NCI-H1105 (cell line): ENCODE results near the gene CAMSAP1.

Experiments used
- DNase-seq: peaks from one replicate; lab custom pipeline; 2025; lab: John Stamatoyannopoulos, UW

CAMSAP1 gene

DNA sequence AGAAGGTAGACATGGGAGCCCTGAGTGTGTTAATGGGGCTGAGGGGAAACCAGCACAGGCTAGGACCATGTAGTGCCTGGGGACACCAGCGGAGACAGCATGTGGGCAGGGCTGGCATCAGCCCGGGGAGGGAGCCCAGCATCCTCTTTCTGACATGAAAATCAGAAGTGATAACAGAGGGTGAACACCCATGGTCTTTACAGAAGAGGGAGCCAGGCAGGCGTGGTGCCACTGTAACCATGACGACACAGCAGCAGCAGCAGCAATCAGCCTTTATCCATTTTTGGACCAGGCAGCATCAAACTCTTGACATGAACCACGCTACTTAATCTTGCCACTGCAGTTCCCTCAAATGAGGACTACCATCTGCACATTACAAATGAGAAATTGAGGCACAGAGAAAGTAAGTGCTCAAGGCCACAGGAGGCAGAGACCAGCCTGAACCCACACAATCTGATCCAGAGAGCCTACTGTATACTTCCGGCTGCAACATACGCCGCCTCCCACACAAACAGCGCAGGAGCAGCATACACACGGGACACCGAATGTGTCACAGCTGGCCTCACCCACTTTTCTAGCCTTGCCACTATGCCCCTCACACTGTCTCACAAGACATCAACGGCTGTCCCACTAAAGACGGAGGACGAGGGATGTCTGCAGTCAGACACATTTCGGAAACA is 23.8 kb downstream of the CAMSAP1 start:
- DNase-seq: no peak

DNA sequence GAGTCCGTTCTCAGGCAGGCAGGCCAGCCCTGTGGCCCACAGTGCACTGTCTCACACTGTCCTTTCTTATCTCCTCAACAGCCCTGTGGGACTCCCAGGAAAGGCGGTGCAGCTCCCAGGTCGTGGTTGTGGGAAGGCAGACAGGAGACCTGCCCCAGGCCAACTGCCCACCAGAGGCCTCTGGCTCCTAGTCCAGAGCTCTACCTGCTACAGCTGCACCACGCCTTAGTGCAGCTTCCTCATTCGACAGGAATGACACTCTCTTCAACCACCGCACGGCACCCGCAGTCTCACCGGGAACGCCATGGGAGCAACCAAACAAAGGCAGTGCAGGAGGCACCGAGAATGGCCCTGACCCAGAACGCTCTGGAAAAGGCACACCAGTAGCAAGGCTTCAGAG is 25.3 kb downstream of the CAMSAP1 start:
- no peak for DNase-seq

DNA sequence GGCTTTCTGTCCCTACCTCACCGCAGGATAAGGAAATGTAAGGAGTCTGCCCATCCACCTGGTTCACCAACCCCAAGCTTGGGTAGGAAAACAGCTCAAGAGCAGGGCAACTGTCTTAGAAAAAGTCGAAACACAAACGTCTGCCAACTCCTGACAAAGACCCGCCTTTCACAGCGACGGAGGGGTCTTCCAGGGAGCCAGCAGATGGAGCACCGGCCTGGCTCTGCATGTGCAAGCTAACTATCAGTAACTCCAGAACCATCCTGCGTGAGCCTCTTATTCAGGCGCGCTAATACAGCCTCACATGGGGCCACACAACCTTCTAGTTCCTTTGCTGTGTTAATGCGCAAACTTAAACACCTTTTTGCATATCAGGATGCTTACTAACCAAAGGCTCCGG is 26.9 kb downstream of the CAMSAP1 start:
- no peak for DNase-seq

DNA sequence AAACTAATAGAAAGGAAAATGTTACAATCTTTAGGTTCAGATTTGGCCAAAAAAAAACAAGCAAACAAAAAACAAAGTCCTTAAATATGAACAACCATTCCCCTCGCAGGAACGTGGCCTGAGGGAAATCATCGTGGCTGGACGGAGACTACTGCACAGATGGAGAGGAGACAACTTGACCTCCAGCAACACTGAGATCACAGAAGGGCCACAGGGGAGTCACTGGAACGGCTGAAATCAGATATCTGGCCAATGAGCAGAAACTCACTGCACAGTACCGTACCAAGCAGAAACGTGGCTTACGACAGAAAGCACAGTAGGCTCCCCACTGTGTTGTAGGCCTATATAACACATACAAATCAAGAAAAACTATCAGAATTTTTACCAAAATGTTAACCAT is 27.7 kb downstream of the CAMSAP1 start:
- DNase-seq: no peak

DNA sequence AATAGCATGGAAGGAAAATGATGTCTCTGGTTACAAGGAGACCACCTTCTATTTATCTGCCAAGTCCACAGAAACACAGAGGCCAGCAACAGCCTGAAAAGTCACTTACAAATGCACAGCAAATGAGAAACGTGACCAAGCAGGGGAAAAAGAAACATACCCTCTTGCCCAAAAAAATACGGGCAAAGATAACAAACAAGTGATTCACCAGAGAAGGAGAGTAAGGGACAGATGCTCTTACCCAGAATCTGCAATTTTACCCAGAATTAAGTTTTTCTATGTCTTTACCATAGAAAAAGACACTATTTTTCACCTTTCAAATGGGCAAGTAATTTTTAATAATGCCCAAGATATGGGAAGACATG is 28.1 kb downstream of the CAMSAP1 start:
- DNase-seq: no peak

DNA sequence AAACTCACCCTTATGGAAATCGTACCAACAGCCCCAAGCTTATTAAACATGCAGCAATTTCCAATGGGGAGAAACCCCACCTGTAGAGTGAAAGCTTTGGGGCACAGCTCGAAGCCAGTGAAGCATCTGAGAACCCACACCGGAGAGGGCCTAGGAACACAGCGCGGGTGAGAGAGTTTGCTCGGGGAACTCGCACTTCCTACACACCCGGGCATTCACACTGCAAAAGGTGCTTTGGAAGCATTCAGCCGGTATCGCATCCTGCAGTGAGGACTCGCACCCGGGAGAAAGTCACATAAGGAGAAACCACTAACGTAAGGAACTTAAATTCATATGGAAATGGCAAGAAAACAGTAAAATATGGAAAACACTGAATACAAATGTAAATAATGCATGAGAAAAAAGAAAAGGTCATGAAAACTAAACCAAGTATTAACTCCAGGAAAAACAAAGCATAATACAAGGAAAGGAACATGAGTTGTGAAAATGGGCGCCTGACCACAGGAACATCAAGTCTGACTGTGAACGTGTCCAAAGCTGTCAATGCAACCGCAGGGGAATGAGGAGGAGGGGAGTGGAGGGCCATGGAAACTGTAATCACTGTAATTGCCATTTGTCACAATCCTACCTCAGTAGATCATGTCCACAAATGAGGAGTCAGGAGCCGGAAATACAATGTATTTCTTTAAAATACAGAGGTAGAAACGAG is 28.7 kb downstream of the CAMSAP1 start:
- no peak for DNase-seq

DNA sequence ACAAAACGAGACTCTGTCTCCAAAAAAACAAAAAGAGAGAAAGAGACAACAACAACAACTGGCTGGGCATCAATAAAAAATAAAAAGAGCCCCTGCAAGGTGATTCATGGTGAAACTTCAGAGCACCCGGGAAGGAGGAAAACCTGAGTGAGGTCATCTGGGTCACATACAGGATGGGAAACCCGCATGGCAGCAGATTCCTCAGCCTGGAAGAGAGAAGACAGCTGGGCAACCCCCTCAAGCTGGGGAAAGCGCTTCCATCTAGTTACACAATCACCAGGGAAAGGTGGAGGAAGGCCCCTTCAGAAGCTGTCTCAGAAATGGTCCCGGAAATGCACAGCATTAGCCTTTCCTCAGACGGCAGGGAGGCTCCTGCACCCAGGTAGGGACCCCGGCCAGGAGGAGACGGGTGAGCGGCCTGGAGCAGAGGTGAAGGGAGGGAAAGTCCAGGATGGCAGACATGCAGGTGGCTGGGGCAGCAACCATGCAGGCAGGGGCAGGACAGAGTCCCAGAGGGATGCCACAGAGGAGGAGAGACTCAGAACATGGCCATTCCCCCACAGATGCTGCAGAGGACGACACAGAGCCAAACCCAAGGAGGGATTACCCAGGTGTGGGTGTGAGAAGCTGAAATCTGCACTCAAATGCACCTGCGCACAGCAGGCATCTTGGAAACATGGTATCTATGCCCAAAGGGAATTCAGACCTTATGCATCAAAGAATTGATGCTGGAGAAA is 29.4 kb downstream of the CAMSAP1 start:
- no peak for DNase-seq

DNA sequence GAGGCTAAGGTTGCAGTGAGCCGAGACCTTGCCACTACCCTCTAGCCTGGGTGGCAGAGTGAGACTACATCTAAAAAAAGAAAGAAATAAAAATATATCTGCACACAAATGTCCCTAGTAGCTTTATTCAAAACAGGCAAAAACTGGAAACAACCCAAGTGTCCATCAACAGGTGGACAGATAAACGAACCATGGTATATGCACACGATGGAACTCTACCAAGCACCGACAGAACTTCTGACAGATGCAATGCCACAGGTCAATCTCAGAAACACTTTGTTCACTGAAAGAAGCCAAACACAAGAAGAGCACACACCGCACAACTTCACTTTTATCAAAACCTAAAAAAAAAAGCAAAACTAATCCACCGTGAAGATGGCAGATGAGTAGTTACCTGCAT is 30.4 kb downstream of the CAMSAP1 start:
- no peak for DNase-seq

DNA sequence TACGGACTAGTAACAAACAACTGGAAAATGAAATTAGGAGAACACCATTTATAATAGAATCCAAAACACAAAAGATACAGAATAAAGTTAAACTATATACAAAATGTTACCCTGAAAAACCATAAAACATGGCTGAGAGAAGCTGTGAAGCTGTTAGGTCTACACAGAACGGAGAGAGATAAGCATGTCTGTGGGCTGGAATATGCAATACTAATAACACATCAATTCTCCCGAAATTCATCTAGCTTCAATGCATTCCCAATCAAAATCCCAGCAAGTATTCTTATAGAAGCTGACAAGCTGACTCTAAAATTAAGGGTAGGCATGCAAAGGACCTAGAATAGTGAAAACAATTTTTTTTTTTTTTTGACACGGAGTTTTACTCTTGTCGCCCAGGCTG is 32.5 kb downstream of the CAMSAP1 start:
- DNase-seq: no peak

DNA sequence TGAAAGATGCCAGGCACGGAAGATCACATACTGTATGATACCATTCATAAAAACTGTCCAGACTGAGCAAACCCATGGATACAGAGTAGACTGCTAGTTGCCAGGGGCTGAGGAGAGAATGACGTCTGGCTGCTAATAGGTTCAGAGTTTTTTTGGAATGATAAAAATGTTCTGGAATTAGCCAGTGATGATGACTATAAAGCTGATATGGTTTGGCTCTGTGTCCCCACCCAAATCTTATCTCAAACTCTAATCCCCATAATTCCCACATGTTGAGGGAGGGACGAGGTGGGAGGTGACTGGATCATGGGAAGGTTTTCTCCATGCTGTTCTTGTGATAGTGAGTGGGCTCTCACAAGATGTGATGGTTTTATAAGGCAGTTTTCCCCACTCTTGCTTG is 37.4 kb downstream of the CAMSAP1 start:
- DNase-seq: no peak

DNA sequence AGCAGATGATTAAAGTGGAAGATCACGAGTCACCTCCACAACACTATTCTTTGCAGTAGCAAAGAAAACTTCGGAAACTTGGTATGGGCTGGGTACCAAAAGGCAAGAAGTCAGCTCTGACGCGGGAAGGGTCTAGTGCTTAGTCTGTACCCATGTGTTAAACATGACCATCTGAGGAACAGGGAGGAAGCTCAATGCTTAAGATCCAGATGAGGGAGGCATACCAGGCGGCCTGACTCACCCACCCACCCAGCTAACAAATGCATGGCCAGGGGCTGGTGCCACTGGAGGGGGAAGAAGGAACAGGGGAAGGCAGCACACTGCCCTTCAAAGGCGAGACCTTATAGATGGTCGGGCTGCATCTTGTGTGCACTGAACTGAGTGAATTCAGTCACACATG is 41.8 kb downstream of the CAMSAP1 start:
- no peak for DNase-seq

DNA sequence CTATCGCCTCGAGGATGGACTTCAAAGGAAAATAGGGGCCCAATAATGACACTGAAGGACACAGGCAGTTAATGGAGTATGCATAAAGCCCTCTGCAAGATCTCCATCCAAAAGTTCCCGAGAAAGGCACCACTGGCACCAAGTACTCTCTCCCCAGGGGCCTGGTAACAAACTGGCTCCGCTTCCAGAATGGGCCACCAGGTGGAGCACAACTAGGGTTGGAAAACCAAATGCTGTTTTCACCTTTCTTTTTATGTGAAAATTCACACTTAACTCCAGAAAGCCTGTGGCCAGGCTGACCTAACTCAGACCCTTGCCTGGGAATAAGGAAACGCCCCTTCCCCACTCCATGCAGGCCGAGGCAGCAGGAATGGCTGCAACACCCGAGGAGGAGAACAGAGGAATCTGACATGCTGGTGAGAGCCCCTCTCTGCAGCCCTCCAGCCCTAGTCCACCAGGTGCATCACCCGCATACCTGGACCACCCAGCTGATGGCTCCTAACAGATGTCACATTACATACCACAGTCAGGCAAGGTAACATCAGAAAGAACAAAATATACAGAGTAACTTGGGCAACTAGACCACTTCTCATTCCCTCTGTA is 42.8 kb downstream of the CAMSAP1 start:
- peak; percentile 22 for DNase-seq

DNA sequence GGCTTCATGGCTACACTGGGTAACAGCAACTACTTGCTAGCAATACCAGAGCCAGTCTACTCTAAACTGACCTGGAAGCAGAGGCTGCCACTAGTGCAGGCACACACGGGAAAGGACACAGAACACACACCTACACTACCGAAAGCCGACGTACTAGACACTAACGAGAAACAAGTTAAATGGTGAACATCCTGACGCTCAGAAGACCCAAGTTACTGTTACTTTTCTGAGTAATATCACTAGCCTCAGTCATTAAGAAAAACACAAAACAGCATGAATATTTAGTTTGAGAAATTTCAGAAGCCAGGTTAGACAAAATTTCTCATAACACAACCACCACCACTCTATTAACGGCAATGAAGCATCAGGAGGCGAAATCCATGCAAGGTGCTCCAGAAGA is 44.5 kb downstream of the CAMSAP1 start:
- DNase-seq: no peak

DNA sequence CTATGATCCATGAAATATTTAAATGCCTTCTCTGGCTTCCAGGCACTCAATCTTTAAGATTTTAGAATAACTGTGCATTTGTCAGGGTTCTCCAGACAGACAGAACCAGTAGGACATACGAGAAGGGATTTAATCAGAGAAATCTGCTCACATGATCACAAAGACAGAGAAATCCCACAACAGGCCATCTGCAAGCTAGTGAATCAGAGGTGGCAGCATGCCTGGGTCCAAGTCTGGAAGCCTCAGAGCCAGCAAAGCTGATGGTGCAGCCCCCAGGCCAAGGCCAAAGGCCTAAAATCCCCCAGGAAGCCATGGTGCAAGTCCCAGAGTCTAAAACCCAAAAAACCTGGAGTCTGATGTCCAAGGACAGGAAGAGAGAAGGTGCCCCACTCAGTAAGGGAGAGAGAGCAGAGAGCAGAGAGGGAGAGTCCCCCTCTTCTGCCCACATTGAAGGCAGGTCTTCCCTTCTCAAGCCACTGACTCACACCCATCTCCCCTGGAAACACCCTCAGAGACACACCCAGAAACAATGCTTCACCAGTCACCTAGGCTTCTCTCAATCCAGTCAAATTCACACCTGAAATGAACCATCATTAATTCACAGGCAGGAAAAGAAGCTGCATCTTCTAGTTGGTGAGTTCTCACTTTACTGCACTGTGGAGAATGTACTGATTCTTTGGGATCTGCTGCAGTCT is 48.7 kb downstream of the CAMSAP1 start:
- DNase-seq: no peak

DNA sequence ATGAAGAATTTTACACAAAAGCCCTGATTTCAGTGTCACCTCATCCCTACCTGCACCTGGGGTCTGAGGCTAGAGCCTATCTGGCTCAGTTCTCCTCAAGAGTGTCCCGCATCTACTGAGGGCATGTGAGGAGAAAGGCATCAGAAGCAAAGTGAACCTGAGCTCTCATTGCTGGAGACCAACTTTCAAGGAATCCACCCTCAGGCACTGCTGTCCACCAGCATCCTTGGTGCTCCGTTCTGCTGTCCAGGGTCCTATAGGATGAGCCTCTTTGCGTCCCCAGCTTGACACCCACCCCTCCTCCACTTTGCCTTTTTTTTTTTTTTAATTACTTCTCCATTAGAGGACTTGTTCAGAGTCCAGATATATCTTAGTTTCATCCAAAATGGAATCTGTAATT is 49.5 kb downstream of the CAMSAP1 start:
- DNase-seq: no peak

DNA sequence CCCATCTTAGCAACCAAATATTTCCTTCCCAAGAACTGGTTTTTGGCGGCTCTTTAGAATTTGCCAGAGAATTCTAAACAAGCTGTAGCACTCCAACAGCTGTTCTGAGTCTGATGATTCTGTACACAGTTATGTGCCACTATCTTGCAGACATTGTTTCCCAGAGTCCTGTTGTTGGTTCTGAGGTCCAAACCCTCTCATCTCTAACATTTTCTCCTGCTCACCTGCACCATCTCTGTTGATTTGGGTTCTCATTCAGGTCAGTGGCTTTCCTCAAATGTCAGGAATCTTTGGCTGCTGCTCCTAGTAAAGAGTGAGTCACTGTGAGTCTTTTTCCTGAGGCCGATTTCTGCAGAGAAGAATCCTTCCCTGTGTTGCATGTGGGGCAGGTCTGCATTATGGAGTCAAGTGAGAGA is 50.0 kb downstream of the CAMSAP1 start:
- no peak for DNase-seq

DNA sequence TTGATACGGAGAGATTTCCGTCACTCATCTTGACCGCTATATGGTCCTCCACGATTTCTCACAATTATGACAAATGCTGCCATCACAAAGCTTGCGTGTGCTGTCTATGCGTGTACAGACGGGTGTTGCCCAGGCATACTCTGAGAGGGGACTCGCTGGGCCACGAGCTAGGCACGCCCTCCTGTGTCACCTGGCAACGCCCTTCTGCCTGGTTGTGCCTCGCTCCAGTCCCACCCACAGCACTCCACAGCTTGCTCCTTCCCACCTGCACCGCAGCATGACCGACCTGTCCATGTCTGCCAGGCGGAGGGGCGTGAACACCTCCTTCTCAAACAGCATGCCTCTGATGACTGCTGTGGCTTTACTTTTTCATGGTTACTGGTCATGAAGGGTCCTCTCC is 55.6 kb downstream of the CAMSAP1 start:
- no peak for DNase-seq

DNA sequence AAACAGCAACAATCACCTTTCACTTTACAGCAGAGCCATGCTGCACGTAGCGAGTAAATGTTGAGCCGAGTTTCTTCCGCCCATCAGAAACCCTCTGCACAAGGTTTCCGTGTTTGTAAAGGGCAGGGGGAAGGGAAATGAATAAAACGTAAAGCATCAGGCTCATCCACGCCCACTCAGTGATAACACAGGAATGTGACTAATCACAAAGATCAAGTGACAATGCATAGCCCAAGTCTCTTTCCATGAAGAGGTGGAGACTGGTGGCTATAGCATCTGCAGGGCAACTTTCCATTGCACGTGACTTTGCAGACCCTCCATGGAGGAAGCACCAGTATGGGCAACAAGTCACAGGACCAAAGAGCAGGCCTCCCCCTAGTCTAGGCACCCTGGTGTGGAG is 56.6 kb downstream of the CAMSAP1 start:
- no peak for DNase-seq

DNA sequence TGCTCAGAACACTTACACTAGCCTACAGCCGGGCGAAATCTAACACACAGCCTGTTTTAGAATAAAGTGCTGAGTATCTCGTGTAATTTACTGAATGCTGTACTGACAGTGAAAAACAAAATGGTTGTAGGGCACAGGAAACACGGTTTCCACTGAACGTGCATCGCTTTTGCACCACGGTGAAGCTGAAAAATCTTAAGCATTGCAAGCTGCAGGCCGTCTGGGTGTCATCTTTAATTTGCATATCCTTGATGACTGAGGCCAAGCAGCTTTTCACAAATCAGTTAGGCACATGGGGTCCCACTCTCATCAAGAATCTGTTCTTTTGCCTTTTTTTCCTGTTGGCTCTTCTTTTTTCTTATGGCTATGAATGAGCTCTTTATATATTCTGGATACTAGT is 58.2 kb downstream of the CAMSAP1 start:
- no peak for DNase-seq

DNA sequence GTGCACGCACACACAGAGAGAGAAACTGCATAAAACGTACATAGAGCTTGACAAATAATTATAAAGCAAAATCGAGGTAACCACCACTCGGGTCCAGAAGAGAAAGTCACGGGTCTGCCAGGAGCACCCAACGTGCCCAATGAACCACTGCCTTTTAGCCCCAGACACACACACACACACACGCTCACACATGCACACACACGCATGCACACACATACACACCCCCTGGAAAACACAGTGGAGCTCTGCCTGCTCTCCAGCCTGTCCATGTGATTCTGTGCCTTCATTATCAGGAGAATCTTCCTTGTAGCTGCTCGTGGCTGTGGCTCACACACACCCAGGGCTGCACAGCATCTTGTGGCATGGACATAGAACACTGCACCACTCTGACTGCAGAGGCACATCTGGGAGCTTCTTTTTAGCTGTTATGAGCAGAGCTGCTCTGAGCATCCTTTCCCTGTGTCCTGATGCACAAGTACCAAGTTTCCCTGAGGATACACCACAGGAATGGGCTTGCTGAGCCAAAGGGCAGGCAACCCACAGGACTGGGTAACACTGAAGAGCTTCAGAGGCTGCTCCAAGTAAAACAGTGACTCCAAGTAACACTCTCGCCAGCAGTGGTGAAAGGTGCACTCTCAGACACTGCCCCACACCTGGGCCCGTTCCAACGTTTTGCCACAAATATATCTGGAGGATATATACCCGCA is 58.9 kb downstream of the CAMSAP1 start:
- no peak for DNase-seq

DNA sequence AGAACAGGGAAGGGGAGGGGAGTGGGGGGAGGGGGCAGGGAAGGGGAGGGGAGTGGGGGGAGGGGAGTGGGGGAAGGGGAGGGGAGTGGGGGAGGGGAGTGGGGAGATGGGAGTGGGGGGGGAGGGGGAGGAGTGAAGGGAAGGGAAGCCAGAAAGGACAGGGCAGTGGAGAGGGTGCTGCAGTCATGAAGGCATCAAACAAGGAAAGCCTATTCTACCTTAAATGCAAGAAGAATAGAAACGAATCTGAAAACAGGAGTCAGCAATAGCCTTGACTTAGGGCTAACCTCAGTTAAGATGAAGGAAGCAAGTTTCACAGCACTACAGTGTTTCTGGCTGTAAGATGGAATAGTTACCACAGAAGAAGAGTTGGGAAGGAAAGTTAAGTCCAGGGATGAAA is 59.5 kb downstream of the CAMSAP1 start:
- DNase-seq: no peak

DNA sequence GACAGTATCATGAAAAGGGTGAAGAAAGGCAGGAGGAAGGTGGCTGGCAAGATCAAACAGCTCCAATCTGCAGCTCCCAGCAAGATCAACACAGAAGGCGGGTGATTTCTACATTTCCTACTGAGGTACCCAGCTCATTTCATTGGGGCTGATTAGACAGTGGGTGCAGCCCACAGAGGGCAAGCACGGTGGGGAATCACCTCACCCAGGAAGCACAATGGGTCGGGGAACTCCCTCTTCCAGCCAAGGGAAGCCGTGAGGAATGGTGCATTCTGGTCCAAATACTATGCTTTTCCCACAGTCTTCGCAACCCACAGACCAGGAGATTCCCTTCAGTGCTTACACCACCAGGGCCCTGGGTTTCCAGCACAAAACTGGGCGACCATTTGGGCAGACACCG is 66.8 kb downstream of the CAMSAP1 start:
- no peak for DNase-seq
